OCI-LY1 (cell line): ENCODE measurements around the gene NEURL1B.

Source experiments
- CTCF ChIP-seq: fragments of 200-600 bp; sonication (generic), shearing (Covaris generic); IDR thresholded peaks from 2 replicates; pipeline ENCODE4 v1.5.1; 2017; ENCODE audit warnings: mild to moderate bottlenecking, antibody characterized with exemption, low read length, moderate library complexity, mixed read lengths
- EZH2 ChIP-seq: fragments of 200-600 bp; sonication (generic), shearing (Covaris generic); IDR thresholded peaks from 2 replicates; pipeline ENCODE4 v1.8.0; 2017; ENCODE audit warnings: borderline replicate concordance, mixed run types, mild to moderate bottlenecking, antibody characterized with exemption, low read length, moderate library complexity, mixed read lengths

GRCh38 chr5:172680921-172681320 is 39.9 kb downstream of the NEURL1B start:
- TF ChIP-seq EZH2 (no peak), CTCF (no peak)
